GM21529 (cell line): ENCODE data around the gene PEX1.
"Not testable (repeated sequence)": the region's sequence is repeated elsewhere in the genome, so short reads cannot be mapped to it uniquely, and the experiment has no call there.

Source experiments
- ATAC-seq: cut with Tn5 transposase; IDR thresholded peaks from one replicate; pipeline ENCODE4 v1.9.1; 2021; ENCODE audit not compliant: unreplicated experiment

The PEX1 gene

DNA sequence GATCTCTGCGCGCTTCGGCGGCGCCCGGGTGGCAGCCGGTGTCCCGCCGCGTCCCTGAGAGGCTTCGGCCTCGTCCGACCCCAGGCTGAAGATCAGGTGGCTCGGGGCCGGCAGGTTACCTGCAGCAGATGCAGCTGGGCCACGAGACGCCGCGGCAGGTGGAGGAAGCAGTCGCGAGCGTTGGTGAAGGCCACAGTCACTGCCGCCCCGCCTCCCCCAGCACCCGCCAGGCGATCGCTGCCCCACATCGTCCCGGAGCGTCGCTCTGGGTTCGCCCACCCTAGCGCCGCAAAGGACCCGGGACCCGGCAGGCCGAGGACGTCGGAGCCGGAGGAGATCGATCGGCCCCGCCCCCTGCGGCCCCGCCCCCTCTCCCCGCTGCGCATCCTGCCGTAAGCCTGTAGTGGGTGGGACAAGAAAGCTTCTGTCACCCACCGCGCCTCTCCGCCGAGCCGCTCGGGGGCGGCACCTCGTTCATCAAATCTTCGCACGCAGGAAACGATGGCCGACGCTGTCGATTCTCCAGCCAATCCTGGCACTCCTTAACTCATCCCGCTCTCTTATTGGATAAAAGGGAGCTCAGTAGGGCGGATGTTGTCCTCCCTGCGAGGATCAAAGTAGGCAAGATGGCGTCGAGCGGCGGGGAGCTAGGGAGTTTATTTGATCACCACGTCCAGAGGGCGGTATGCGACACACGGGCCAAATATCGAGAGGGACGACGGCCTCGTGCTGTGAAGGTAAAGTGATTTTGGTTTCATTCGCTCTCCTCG lies at the start of gene PEX1, which contains the start of gene RBM48:
PEX1 (minus strand) TSS at position 333 of the 770 bp plus-strand sequence; CDS start at position 248, 85 bp downstream.
RBM48 (plus strand) TSS at position 608 of the 770 bp plus-strand sequence; CDS start at position 627, 19 bp downstream.
- peak; percentile 95 for ATAC-seq

- no peak for ATAC-seq
These were observed 48.0 kb upstream of the PEX1 start for GRCh38 chr7:92576296-92576695.

- ATAC-seq, result no peak
These were observed 40.8 kb upstream of the PEX1 start for GRCh38 chr7:92569137-92569536.

DNA sequence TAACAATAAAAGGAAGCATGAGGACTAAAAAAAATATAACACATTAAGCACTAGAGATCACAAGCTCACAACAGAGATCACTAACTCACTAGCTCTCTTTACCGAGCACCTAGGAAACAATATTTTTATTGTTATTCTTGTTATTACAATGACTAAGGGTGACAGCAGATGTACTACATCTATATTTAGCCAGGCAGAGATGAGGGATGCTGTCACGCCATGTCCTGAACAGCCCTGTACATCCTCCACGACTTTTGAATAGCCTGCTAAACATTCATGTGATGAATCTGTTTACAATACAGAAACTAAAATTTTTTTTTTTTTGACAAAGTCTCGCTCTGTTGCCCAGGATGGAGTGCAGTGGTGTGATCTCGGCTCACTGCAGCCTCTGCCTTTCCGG lies 39.1 kb upstream of the PEX1 start:
- no peak for ATAC-seq

GRCh38 chr7:92563345-92563744 lies 35.0 kb upstream of the PEX1 start:
- no peak for ATAC-seq

- no peak for ATAC-seq
These were observed 32.3 kb upstream of the PEX1 start for GRCh38 chr7:92560602-92561001.

GRCh38 chr7:92557808-92558362 lies 29.6 kb upstream of the PEX1 start:
- ATAC-seq, result no peak

DNA sequence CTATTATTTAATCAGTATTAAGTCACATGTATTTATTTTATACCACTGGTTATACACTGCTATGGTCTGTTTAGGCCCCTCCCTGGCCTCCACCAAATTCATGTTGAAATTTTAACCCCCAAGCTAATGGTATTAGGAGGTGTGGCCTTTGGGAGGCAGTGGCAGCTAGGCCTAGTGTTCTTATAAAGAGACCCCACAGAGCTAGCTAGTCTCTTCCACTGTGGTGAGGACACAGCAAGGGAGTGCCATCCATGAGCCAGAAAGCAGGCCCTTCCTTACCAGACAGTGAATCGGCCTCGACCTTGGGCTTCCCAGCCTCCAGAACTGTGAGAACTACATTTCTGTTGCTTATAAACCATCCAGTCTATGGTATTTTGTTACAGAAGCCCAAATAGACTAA lies 28.9 kb upstream of the PEX1 start:
- ATAC-seq, result no peak

GRCh38 chr7:92550194-92550593 lies 21.9 kb upstream of the PEX1 start:
- ATAC-seq, result no peak

GRCh38 chr7:92547579-92547978 lies 19.3 kb upstream of the PEX1 start:
- no peak for ATAC-seq

GRCh38 chr7:92546856-92547497 lies 18.7 kb upstream of the PEX1 start:
- ATAC-seq, result no peak

DNA sequence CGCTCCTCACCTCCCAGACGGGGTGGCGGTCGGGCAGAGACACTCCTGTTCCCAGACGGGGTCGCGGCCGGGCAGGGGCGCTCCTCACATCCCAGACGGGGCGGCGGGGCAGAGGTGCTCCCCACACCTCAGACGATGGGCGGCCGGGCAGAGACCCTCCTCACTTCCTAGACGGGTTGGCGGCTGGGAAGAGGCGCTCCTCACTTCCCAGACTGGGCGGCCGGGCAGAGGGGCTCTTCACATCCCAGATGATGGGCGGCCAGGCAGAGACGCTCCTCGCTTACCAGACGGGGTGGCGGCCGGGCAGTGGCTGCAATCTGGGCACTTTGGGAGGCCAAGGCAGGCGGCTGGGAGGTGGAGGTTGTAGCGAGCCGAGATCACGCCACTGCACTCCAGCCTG lies 16.8 kb upstream of the PEX1 start:
- ATAC-seq, result not testable (repeated sequence)

GRCh38 chr7:92543542-92543941 lies 15.2 kb upstream of the PEX1 start:
- not testable (repeated sequence) for ATAC-seq

DNA sequence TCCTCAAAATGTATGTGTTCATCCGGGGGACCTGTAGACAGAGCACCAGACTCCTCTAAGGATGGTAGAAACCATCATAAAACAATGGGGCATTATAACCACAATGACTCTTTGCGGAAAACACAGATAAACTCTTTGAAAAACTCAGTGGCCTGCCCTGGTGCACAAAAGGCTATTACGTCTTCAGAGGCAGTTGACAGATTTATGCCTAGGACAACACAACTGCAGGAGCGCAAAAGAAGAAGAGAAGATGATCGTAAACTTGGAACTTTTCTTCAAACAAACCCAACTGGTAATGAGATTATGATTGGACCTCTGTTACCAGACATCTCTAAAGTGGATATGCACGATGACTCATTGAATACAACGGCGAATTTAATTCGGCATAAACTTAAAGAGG lies 6.3 kb upstream of the PEX1 start:
- no peak for ATAC-seq

GRCh38 chr7:92528958-92529264 lies 591 bp upstream of the PEX1 start:
- peak; percentile 3 for ATAC-seq

DNA sequence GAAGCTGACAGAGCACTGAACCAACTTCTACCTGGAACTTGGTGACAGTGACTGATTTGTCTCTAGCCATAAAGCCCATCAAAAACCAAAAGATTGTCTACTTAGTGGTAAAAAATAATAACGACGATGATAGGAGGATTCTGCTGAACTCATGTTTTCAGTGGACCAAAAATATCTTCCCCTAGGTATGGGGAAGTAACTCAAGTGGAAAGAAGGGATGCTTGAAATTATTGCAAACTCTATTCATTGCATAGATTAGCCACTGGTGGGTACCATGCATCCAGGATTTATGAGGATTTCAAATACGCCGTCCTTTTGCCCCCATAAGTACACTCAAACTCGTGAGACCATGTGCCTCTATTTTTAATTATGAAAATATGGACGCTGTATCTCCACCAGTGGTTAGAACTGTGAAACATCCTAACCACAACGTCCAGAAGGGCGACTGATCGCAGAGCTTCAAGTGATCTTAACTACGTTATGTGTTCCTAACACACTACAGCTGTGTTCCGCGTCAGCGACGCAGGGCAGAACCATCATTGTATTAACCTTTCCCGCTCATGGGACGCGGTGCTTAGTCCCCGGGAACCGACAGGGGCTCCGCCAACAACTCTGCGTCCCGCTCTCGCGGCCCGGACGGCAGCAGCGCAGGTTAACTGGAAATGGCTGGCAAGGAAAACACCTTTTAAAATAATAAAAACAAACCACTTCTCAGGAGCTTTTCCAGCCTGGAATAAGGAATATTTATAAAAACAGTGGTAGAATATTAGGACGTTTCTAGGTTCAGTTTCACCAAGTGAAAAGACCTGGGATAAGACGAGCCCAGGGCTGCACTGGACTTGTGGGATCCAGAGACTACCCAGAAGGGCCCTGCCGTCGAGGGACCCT lies 776 bp downstream of the PEX1 start:
- peak; percentile 32 for ATAC-seq

- no peak for ATAC-seq
These were observed 5.2 kb downstream of the PEX1 start for GRCh38 chr7:92523110-92523509.

DNA sequence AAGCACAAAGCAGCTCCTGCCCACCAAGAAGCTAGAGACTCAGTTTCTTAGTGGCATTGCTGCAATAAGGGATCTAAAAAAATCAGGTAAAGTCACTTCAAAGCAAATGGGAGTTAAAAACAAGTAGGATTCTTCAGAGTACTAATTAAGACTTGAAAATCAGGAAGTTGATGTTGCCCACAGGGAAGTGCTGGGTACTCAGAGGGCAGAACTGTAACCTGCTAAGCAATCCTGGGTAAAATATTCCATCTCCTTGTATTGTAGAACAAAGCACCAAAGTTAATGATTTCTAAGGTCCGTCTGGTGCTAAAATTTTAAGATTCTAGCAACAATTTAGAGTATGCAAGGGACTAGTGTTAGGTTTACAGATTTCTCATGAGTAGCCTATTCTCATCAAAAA lies 8.3 kb downstream of the PEX1 start:
- no peak for ATAC-seq

- ATAC-seq, result no peak
These were observed 10.7 kb downstream of the PEX1 start for GRCh38 chr7:92517631-92518030.

- ATAC-seq, result no peak
These were observed 15.0 kb downstream of the PEX1 start for GRCh38 chr7:92513167-92513902.

DNA sequence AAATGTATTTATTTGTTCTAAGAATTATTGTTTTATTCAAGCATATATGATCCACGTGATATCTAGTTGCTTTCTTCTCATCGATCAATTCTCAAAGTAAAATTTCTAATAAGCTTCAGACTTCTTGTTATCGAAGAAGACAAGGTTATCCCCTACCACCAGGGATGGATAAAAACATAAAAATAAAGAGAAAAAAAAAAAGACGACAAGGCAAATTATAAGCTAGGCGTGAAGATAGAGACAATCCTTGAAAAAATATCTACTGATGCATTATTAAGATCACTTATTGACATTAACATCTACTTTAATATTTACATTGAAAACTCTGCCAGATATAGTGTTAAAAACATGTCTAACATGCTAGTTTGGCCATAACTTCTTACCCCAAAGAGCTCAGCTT lies 19.4 kb downstream of the PEX1 start:
- no peak for ATAC-seq
